ENCODE results near the gene TAF4.
A peak's percentile ranks its signal among the peaks of the same experiment; 100 is the strongest.

TAF4 gene

GRCh38 chr20:61964675-61965605 is 100.7 kb downstream of the TAF4 start:
- no peak for DNase-seq

GRCh38 chr20:61963885-61964674 is 101.6 kb downstream of the TAF4 start:
- no peak for DNase-seq

GRCh38 chr20:61963149-61963548 is 102.5 kb downstream of the TAF4 start:
- no peak for DNase-seq

- no peak for DNase-seq
Measured at GRCh38 chr20:61960836-61961235, 104.8 kb downstream of the TAF4 start.

GRCh38 chr20:61958773-61959700 is 106.6 kb downstream of the TAF4 start:
- DNase-seq: no peak

GRCh38 chr20:61957961-61958715 is 107.5 kb downstream of the TAF4 start:
- DNase-seq: no peak

GRCh38 chr20:61956396-61957342 is 109.0 kb downstream of the TAF4 start:
- DNase-seq: no peak

- DNase-seq: no peak
Measured at GRCh38 chr20:61955668-61956395, 109.8 kb downstream of the TAF4 start.

GRCh38 chr20:61954276-61955021 is 111.2 kb downstream of the TAF4 start:
- no peak for DNase-seq

- DNase-seq: no peak
Measured at GRCh38 chr20:61953037-61954021, 112.4 kb downstream of the TAF4 start.

GRCh38 chr20:61951695-61952533 is 113.8 kb downstream of the TAF4 start:
- peak; percentile 74 for DNase-seq

GRCh38 chr20:61950641-61951071 is 115.0 kb downstream of the TAF4 start:
- no peak for DNase-seq

GRCh38 chr20:61949714-61950640 is 115.7 kb downstream of the TAF4 start:
- no peak for DNase-seq

GRCh38 chr20:61949363-61949713 is 116.3 kb downstream of the TAF4 start:
- DNase-seq: no peak

GRCh38 chr20:61948586-61949362 is 116.9 kb downstream of the TAF4 start:
- DNase-seq: no peak

All from right kidney (tissue), 1 donor.